Measurements from ENCODE around the gene PPWD1. TPM values are rescaled to one million over a fixed set of nuclear protein-coding genes. Genes with fewer than 3 reads are reported as not detected.

The PPWD1 gene
- total and polyA plus RNA-seq, 2 of the 13 experiments (the other 11 are each of a cell fraction or from before 2014, with no cell fraction given) = 7.4 to 44.3 TPM

GRCh38 chr5:65525726-65526125 lies 37.4 kb upstream of the PPWD1 start:
- ATAC-seq (no peak), FAIRE-seq (no peak), DNase-seq (ENCODE audit: low spot score) (no peak)
- Histone ChIP-seq H4K20me1 (ENCODE audit: insufficient read depth, low read length) (no peaks in the 10 kb centered on the region), H3K9me3 (ENCODE audit: low read length) (no peaks in the 10 kb centered on the region), H3K27ac (ENCODE audit: extremely low read length, insufficient read depth, low read length) (no peak overlapping the region), H3K27me3 (ENCODE audit: control insufficient read depth in 1 of 2, insufficient read depth in 2 of 2, low read length in 2 of 2) (no peaks in the 10 kb centered on the region), H3K79me2 (ENCODE audit: insufficient read depth, low read length) (no peaks in the 10 kb centered on the region), H3K9ac (ENCODE audit: insufficient read depth, low read depth, low read length) (no peak overlapping the region), H3K36me3 (replicated peaks in 1 of 2; ENCODE audit: control insufficient read depth in 1 of 2, insufficient read depth in 2 of 2, low read length in 2 of 2) (peaks cover 2% of the 10 kb centered on the region in 2 experiments; a peak in 1 of 5 replicates), H3K4me3 (replicated peaks in 1 of 3; ENCODE audit: insufficient read depth in 1 of 3, low read depth in 2 of 3, low read length in 3 of 3) (no peak overlapping the region), H3K4me1 (ENCODE audit: insufficient read depth, low read length) (no peaks in the 10 kb centered on the region), H3K4me2 (ENCODE audit: low read depth, low read length) (no peak overlapping the region), H2AFZ (ENCODE audit: low read length) (no peak overlapping the region)
- BruUV-seq (replicated peaks) = no TSS peak
- TF ChIP-seq HMG20B (CRISPR knock-in tag; conservative IDR thresholded peaks at IDR 0.05) = no peak
- TF ChIP-seq CHD4 (IDR thresholded peaks at IDR 0.05; ENCODE audit: borderline replicate concordance, low read length) = no peak
- TF ChIP-seq U2AF1 (optimal IDR thresholded peaks at IDR 0.05; ENCODE audit: low read depth, low read length) = no peak
- no peak for TF ChIP-seq NFKBIZ (CRISPR knock-in tag; IDR thresholded peaks at IDR 0.05)
- in situ Hi-C loops (cut with HindIII; ENCODE audit: extremely low pct_ligation_motif_present, low pct_unique_long_range_greater_than_20kb) (no loop called here), intact Hi-C loops (cut with micrococcal nuclease; ENCODE audit: unreplicated experiment) (no loop called here)
- POLR2A ChIA-PET = no interaction called here
- CTCF ChIA-PET (ENCODE audit: low intra/inter-chr PET ratio, low total read pairs) = no interaction called here
- WGBS (ENCODE audit: low lambda C conversion rate) = 99% methylated on average over 3 of the region's 3 CpGs

- H3K79me2 ChIP-seq (ENCODE audit: insufficient read depth, low read length) = no peaks in the 10 kb centered on the region
- no peaks in the 10 kb centered on the region for H3K4me1 ChIP-seq (ENCODE audit: insufficient read depth, low read length)
- ChIA-PET CTCF (ENCODE audit: low intra/inter-chr PET ratio, low total read pairs) (no interaction called here), POLR2A (no interaction called here)
- no peaks in the 10 kb centered on the region for H3K9me3 ChIP-seq (ENCODE audit: low read length)
- TF ChIP-seq NR0B2 (CRISPR knock-in tag; IDR thresholded peaks at IDR 0.05) (no peak), SKIL (CRISPR knock-in tag; IDR thresholded peaks at IDR 0.05; ENCODE audit: borderline replicate concordance) (no peak), DRAP1 (CRISPR knock-in tag; IDR thresholded peaks at IDR 0.05) (no peak), FOSL2 (CRISPR knock-in tag; IDR thresholded peaks at IDR 0.05) (peak; percentile 25; the same call in 1 of the 2 replicates), ZFP36 (IDR thresholded peaks at IDR 0.05; ENCODE audit: borderline replicate concordance, low read depth, low read length, partially characterized antibody) (no peak), TBP (CRISPR knock-in tag; IDR thresholded peaks at IDR 0.05) (no peak), ZNF121 (CRISPR knock-in tag; IDR thresholded peaks at IDR 0.05) (peak; percentile 87)
- H3K27me3 ChIP-seq (ENCODE audit: control insufficient read depth in 1 of 2, insufficient read depth in 2 of 2, low read length in 2 of 2) = no peaks in the 10 kb centered on the region
- in situ Hi-C loops (cut with HindIII; ENCODE audit: extremely low pct_ligation_motif_present, low pct_unique_long_range_greater_than_20kb) = no loop called here
- H2AFZ ChIP-seq (ENCODE audit: low read length) = no peak overlapping the region
- no peak overlapping the region for H3K4me2 ChIP-seq (ENCODE audit: low read depth, low read length)
- WGBS (ENCODE audit: low lambda C conversion rate) = 28% methylated on average over 1 of the region's 1 CpG
- H3K4me3 ChIP-seq (replicated peaks in 1 of 3; ENCODE audit: insufficient read depth in 1 of 3, low read depth in 2 of 3, low read length in 3 of 3) = no peak overlapping the region
- H4K20me1 ChIP-seq (ENCODE audit: insufficient read depth, low read length) = no peaks in the 10 kb centered on the region
- intact Hi-C loops (cut with micrococcal nuclease; ENCODE audit: unreplicated experiment) = no loop called here
- ATAC-seq = no peak
- no peak overlapping the region for H3K27ac ChIP-seq (ENCODE audit: extremely low read length, insufficient read depth, low read length)
- BruUV-seq (replicated peaks) = no TSS peak
- no peak for FAIRE-seq
- H3K9ac ChIP-seq (ENCODE audit: insufficient read depth, low read depth, low read length) = no peak overlapping the region
- peaks cover 2% of the 10 kb centered on the region in 2 experiments; a peak in 1 of 5 replicates for H3K36me3 ChIP-seq (replicated peaks in 1 of 2; ENCODE audit: control insufficient read depth in 1 of 2, insufficient read depth in 2 of 2, low read length in 2 of 2)
- DNase-seq (ENCODE audit: low spot score) = no peak
Observed at GRCh38 chr5:65530904-65531303, 32.2 kb upstream of the PPWD1 start.

Measured in HepG2 (cell line).